PC-3 (cell line): ENCODE results near the gene KCNQ1. TPM values are rescaled to one million over a fixed set of nuclear protein-coding genes. Genes with fewer than 3 reads are reported as not detected.

Experiments used
- ATAC-seq: fragments of 200-7000 bp; cut with Tn5 transposase; 2 replicates; pipeline ENCODE4 v1.9.1; 2020; ENCODE audit warnings: mild to moderate bottlenecking, moderate library complexity
- BruUV-seq: library from RNA; stranded (reverse); fragments of 400-500 nt; replicated peaks from 2 replicates; lab custom pipeline; 2021; lab: Mats Ljungman, UMichigan
- CTCF ChIA-PET: fragments of 300-600 bp; sonication (Branson Sonifier 250); formaldehyde crosslinking; loops from one replicate; lab custom pipeline; 2022; ENCODE audit warnings: antibody characterized with exemption; lab: Charles Lee
- POLR2A ChIA-PET: fragments of 300-600 bp; sonication (Branson Sonifier 250); formaldehyde crosslinking; loops from one replicate; lab custom pipeline; 2022; ENCODE audit warnings: antibody characterized with exemption; ENCODE audit not compliant: unreplicated experiment; lab: Charles Lee
- DNase-seq: peaks from one replicate; pipeline ENCODE4 v3.0.0-alpha.2; 2015
- H2AFZ ChIP-seq: fragments of 300-600 bp; sonication (generic); 2 replicates; pipeline ENCODE4 v1.6.0; 2016; ENCODE audit warnings: antibody characterized with exemption, low read length
- H3F3A ChIP-seq: fragments of 300-600 bp; sonication (generic); one replicate; pipeline ENCODE4 v1.6.0; 2017; ENCODE audit warnings: antibody characterized with exemption, low read length, control low read depth, mild to moderate bottlenecking; ENCODE audit not compliant: unreplicated experiment
- H3K27ac ChIP-seq: fragments of 300-600 bp; sonication (generic); 2 replicates; pipeline ENCODE4 v1.5.1; 2016; ENCODE audit warnings: mild to moderate bottlenecking, low read length
- H3K27me3 ChIP-seq: fragments of 300-600 bp; sonication (generic); 2 replicates; pipeline ENCODE4 v1.6.1; 2016; ENCODE audit warnings: low read length, mixed read lengths
- H3K36me3 ChIP-seq: fragments of 300-600 bp; sonication (generic); 2 replicates; pipeline ENCODE4 v1.6.1; 2016; ENCODE audit warnings: low read depth, mixed run types, low read length, mixed read lengths
- H3K4me1 ChIP-seq: fragments of 300-600 bp; sonication (generic); 2 replicates; pipeline ENCODE4 v1.5.1; 2016; ENCODE audit warnings: low read length; ENCODE audit not compliant: insufficient read depth
- H3K4me2 ChIP-seq: fragments of 300-600 bp; sonication (generic); 2 replicates; pipeline ENCODE4 v1.6.0; 2016; ENCODE audit warnings: low read length
- H3K4me3 ChIP-seq: fragments of 300-600 bp; sonication (generic); 2 replicates; pipeline ENCODE4 v1.5.1; 2016; ENCODE audit warnings: mild to moderate bottlenecking, low read length, mixed read lengths
- H3K79me2 ChIP-seq: fragments of 300-600 bp; sonication (generic); 2 replicates; pipeline ENCODE4 v1.6.1; 2017; ENCODE audit warnings: low read length, mixed read lengths
- H3K9ac ChIP-seq: fragments of 300-600 bp; sonication (generic); 2 replicates; pipeline ENCODE4 v1.6.0; 2016; ENCODE audit warnings: mild to moderate bottlenecking, low read length
- H3K9me2 ChIP-seq: fragments of 300-600 bp; sonication (generic); replicated peaks from 2 replicates; pipeline ENCODE4 v1.6.1; 2016; ENCODE audit warnings: mixed run types, low read length, mixed read lengths
- H3K9me3 ChIP-seq: fragments of 300-600 bp; sonication (generic); 2 replicates; pipeline ENCODE4 v1.6.1; 2016; ENCODE audit warnings: low read length, mixed read lengths
- H4K20me1 ChIP-seq: fragments of 300-600 bp; sonication (generic); 2 replicates; pipeline ENCODE4 v1.6.1; 2016; ENCODE audit warnings: low read length, mixed read lengths
- EZH2 ChIP-seq: fragments of 300-600 bp; sonication (generic); IDR thresholded peaks from one replicate; pipeline ENCODE4 v1.6.1; 2017; ENCODE audit warnings: antibody characterized with exemption, mild to moderate bottlenecking, low read length; ENCODE audit not compliant: unreplicated experiment
- EZH2phosphoT487 ChIP-seq: fragments of 300-600 bp; sonication (generic); IDR thresholded peaks from 2 replicates; pipeline ENCODE4 v1.6.1; 2018; ENCODE audit warnings: mild to moderate bottlenecking, antibody characterized with exemption, low read length, borderline replicate concordance
- intact Hi-C: fragments of 100-400 bp; cut with micrococcal nuclease; formaldehyde crosslinking; loops from 2 replicates; pipeline ENCODE4 v1.9.0; 2023
- total RNA-seq: library from RNA; depleted of rRNA; stranded (reverse); fragments of >200 nt; gene quantifications from 2 replicates; pipeline ENCODE4 v1.2.3, GENCODE V29; 2014
- TF ChIP-seq, protein P1 (sequence below): fragments of 300-600 bp; sonication (generic); conservative IDR thresholded peaks from 2 replicates; pipeline ENCODE4 v1.5.1; 2017; ENCODE audit warnings: antibody characterized with exemption, low read depth, mild to moderate bottlenecking, low read length

The KCNQ1 gene
- total RNA-seq, 1 experiment from 2014 or later: 0.40 TPM

DNA sequence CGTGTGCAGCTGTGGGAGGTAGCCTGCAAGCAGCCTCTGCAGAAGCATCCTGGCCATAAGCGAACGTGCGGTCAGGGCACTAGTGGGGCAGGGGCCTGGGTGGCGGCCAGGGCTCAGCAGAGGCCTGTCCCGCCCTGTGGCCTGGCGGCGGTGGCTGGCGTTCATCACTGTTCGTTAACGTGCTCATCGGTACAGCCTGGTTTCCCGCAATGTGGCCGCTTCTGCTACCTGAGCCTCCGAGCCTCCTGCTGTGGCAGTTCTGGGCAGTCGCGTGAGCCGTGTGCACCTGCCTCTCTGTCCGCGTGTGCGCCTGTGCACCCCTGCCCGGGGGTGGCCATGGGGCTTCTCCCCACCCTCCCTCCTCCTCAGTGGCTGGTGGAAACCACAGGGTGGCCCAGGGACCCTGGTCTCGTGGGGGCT lies 137.1 kb downstream of the KCNQ1 start:
- Histone ChIP-seq H2AFZ (no peak overlapping the region), H3K9me2 (no peaks in the 10 kb centered on the region), H3K4me2 (no peak overlapping the region), H3K79me2 (no peaks in the 10 kb centered on the region), H3K27me3 (no peaks in the 10 kb centered on the region), H3K9ac (no peak overlapping the region), H4K20me1 (no peaks in the 10 kb centered on the region), H3K4me1 (no peaks in the 10 kb centered on the region), H3K9me3 (no peaks in the 10 kb centered on the region), H3K36me3 (no peaks in the 10 kb centered on the region), H3F3A (no peaks in the 10 kb centered on the region), H3K4me3 (no peak overlapping the region), H3K27ac (no peak overlapping the region)
- ATAC-seq (no peak), DNase-seq (no peak)
- intact Hi-C loops: no loop called here
- BruUV-seq: no TSS peak
- TF ChIP-seq, protein P1, sequence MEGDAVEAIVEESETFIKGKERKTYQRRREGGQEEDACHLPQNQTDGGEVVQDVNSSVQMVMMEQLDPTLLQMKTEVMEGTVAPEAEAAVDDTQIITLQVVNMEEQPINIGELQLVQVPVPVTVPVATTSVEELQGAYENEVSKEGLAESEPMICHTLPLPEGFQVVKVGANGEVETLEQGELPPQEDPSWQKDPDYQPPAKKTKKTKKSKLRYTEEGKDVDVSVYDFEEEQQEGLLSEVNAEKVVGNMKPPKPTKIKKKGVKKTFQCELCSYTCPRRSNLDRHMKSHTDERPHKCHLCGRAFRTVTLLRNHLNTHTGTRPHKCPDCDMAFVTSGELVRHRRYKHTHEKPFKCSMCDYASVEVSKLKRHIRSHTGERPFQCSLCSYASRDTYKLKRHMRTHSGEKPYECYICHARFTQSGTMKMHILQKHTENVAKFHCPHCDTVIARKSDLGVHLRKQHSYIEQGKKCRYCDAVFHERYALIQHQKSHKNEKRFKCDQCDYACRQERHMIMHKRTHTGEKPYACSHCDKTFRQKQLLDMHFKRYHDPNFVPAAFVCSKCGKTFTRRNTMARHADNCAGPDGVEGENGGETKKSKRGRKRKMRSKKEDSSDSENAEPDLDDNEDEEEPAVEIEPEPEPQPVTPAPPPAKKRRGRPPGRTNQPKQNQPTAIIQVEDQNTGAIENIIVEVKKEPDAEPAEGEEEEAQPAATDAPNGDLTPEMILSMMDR: no peak
- TF ChIP-seq EZH2phosphoT487 (no peak), EZH2 (no peak)
- POLR2A ChIA-PET: no interaction called here
- CTCF ChIA-PET: no interaction called here

DNA sequence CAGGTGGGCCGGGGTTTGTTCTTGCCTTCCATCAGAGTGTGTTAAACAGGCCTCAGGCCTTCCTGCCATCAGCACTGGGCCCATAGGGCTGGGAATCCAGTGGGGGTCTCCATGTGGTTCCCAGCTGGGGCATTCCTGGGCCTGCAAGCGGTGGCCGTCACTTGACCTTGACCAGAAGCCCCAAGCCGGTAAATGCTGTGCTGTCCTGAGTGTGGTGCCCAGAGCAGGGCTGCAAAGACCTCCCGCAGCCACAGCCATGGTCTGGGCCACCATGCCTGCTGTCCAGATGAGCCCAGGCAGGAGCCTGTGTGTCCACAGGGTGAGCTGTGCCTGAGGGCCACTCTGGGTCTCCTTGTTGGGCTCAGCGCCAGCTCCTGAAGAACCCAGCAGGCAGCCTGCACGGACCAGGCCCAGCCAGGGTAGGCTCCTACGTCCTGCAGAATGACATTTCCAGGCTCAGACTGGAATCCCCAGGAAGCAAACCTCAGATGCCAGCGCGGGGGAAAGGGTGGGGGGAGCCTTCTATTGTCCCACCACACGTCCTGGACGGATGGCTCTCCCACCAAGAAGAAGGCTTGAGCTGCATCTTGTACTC lies 137.6 kb downstream of the KCNQ1 start:
- no peak for DNase-seq
- no TSS peak for BruUV-seq
- Histone ChIP-seq H3K27ac (no peak overlapping the region), H3K9me2 (no peaks in the 10 kb centered on the region), H3K9ac (no peak overlapping the region), H3K4me1 (no peaks in the 10 kb centered on the region), H3K9me3 (no peaks in the 10 kb centered on the region), H3K4me2 (no peak overlapping the region), H3K4me3 (no peak overlapping the region), H3K36me3 (no peaks in the 10 kb centered on the region), H2AFZ (no peak overlapping the region), H4K20me1 (no peaks in the 10 kb centered on the region), H3K79me2 (no peaks in the 10 kb centered on the region), H3F3A (no peaks in the 10 kb centered on the region), H3K27me3 (no peaks in the 10 kb centered on the region)
- intact Hi-C loops: no loop called here
- no peak for ATAC-seq
- ChIA-PET POLR2A (no interaction called here), CTCF (no interaction called here)
- TF ChIP-seq EZH2: no peak
- TF ChIP-seq, protein P1: no peak
- TF ChIP-seq EZH2phosphoT487: no peak

DNA sequence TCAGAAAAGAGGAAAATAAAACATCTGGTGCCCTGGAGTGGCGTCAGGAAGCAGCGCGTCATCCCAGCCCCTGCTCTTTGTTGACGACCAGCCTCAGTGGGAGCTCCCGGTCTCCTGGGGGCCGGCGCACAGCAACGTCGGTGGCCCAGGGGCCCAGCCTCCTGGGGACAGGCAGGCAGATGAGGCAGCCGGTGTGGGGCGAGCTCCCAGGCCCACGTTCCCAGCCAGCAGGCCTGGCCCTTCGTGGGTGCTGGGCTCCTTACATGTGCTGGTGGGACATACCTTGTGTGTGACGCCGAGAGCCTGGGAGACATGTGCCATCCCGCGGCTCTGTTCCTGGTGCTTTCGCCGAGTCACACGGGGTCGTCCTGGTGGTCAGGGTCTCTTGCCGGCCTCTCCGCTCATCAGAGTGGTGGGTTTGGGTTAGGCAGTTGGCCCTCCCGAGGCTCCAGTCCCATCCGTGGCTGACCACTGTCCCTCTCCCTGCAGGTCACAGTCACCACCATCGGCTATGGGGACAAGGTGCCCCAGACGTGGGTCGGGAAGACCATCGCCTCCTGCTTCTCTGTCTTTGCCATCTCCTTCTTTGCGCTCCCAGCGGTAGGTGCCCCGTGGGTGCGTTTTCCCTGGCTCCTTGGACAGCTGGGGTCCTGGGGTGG lies 138.3 kb downstream of the KCNQ1 start:
- Histone ChIP-seq H3K4me2 (no peak overlapping the region), H3K9me2 (no peaks in the 10 kb centered on the region), H3K36me3 (no peaks in the 10 kb centered on the region), H3K27me3 (no peaks in the 10 kb centered on the region), H3K4me1 (no peaks in the 10 kb centered on the region), H4K20me1 (no peaks in the 10 kb centered on the region), H3F3A (no peaks in the 10 kb centered on the region), H2AFZ (no peak overlapping the region), H3K79me2 (no peaks in the 10 kb centered on the region), H3K9me3 (no peaks in the 10 kb centered on the region), H3K9ac (no peak overlapping the region), H3K27ac (no peak overlapping the region), H3K4me3 (no peak overlapping the region)
- TF ChIP-seq, protein P1: no peak
- no peak for TF ChIP-seq EZH2phosphoT487
- TF ChIP-seq EZH2: no peak
- no TSS peak for BruUV-seq
- DNase-seq (no peak), ATAC-seq (no peak)
- POLR2A ChIA-PET: no interaction called here
- CTCF ChIA-PET: no interaction called here
- intact Hi-C loops: no loop called here
